Uterus (tissue), 4 donors: ENCODE data around the gene ADM2. TPM values are rescaled to one million over a fixed set of nuclear protein-coding genes. Genes with fewer than 3 reads are reported as not detected.

Experiments
- DNase-seq, 2 donors: peaks; one replicate each; pipeline ENCODE4 v3.0.0-alpha.2; 2019 to 2020
- H3K27ac ChIP-seq, 2 donors: fragments of 200-600 bp; sonication (generic); 1 replicate in 1 of 2; 2 replicates in 1 of 2; pipeline ENCODE4 v1.5.1; 2016 to 2018
- H3K27me3 ChIP-seq, 2 donors: fragments of 200-600 bp; sonication (generic); one replicate each; pipeline ENCODE4 v1.5.1; 2018 to 2019; ENCODE audit warnings: control low read depth in 1 of 2
- H3K36me3 ChIP-seq, 2 donors: fragments of 200-600 bp; sonication (generic); one replicate each; pipeline ENCODE4 v1.5.1; 2019; ENCODE audit warnings: control low read depth in 1 of 2
- H3K4me1 ChIP-seq, 2 donors: fragments of 200-600 bp; sonication (generic); one replicate each; pipeline ENCODE4 v1.5.1; 2018 to 2019; ENCODE audit warnings: control low read depth in 1 of 2
- H3K4me3 ChIP-seq, 2 donors: fragments of 200-600 bp; sonication (generic); 1 replicate in 1 of 2; 2 replicates in 1 of 2; pipeline ENCODE4 v1.5.1; 2018 to 2019; ENCODE audit warnings: mild to moderate bottlenecking in 1 of 2
- H3K9me3 ChIP-seq, 2 donors: fragments of 200-600 bp; sonication (generic); one replicate each; pipeline ENCODE4 v1.5.1; 2019; ENCODE audit warnings: control low read depth in 1 of 2
- POLR2A ChIP-seq, 2 donors: fragments of 450-650 bp; IDR thresholded peaks; one replicate each; pipeline ENCODE4 v1.6.1; 2016; ENCODE audit warnings: antibody characterized with exemption in 2 of 2, mild to moderate bottlenecking in 1 of 2, moderate library complexity in 1 of 2
- intact Hi-C: fragments of 100-400 bp; cut with DNase I; formaldehyde crosslinking; loops from one replicate; pipeline ENCODE4 v1.15.1; 2023; ENCODE audit warnings: low total_unique reads
- total RNA-seq, 4 donors: library from RNA; depleted of rRNA in 3 of 4; stranded (reverse); fragments of >200 nt in 3 of 4; gene quantifications; one replicate each; pipeline versions ENCODE4 v1.1.0 to v1.2.4, GENCODE V29; 2014 to 2023
- TF ChIP-seq, protein P1 (sequence below), 4 experiments: fragments of 200-600 bp in 2 of 4; fragments of 450-650 bp in 2 of 4; sonication (generic) in 2 of 4; IDR thresholded peaks; one replicate each; pipeline ENCODE4 v1.5.1; 2016 to 2019; ENCODE audit warnings: antibody characterized with exemption in 4 of 4, mild to moderate bottlenecking in 2 of 4, moderate library complexity in 1 of 4
- donor health status: DM: yes; HTN: yes; CAD: no.

Gene ADM2
- total RNA-seq, 4 donors from 2014 or later, result 0.14 to 0.95 TPM; not detected in 2

GRCh38 chr22:50483556-50483955, 2.2 kb downstream of the ADM2 start:
- peaks cover 12 to 18% of the 10 kb centered on the region in 2 donors for H3K27me3 ChIP-seq

DNA sequence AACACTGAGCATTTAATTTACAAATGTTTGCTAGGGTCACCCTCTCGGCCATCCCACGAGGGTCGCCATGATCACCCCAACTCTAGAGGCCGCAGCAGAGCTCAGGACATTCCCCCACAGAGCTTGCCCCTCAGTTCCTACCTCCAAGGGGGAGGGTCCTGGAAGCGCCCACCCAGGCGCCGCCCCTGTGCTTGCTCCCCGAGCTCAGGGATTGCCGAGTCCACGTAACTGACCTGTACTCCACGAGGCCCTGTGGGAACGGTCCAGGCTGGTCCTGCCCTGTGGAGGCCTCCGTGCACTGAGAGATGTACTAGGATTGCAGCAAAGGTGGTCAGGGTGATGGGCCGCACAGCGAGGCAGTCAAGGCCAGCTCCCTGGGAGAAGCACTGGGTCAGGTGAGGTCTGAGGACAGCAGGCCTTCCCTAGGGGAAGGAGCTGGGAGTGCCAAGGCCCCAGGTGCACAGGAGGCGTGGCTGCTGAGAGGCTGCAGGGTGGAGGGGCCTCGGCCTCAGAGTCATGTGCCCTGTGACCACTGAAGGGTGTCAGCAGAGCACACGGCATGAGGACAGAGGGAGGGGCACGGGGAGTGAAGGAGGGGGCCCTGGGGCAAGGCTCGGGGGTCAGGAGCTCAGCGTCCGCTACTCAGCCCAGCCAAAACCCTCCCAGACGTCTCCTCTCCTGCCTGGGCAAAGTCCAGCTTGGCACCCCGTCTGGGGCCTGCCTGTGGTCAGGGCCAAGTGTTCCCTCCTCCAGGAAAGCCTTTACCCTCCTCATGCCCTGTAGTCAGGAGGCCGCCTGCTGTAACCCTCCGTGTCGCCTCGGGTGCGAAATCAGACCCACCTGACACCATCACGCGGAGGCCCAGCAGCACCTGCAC, 2.9 kb downstream of the ADM2 start:
- H3K9me3 ChIP-seq, result no peaks in the 10 kb centered on the region
- TF ChIP-seq, protein P1, sequence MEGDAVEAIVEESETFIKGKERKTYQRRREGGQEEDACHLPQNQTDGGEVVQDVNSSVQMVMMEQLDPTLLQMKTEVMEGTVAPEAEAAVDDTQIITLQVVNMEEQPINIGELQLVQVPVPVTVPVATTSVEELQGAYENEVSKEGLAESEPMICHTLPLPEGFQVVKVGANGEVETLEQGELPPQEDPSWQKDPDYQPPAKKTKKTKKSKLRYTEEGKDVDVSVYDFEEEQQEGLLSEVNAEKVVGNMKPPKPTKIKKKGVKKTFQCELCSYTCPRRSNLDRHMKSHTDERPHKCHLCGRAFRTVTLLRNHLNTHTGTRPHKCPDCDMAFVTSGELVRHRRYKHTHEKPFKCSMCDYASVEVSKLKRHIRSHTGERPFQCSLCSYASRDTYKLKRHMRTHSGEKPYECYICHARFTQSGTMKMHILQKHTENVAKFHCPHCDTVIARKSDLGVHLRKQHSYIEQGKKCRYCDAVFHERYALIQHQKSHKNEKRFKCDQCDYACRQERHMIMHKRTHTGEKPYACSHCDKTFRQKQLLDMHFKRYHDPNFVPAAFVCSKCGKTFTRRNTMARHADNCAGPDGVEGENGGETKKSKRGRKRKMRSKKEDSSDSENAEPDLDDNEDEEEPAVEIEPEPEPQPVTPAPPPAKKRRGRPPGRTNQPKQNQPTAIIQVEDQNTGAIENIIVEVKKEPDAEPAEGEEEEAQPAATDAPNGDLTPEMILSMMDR (IDR thresholded peaks at IDR 0.05), result no peak
- TF ChIP-seq POLR2A (IDR thresholded peaks at IDR 0.05), result no peak

More at GRCh38 chr22:50483556-50483955, 2.2 kb downstream of the ADM2 start:
- DNase-seq, result no peak
- TF ChIP-seq, protein P1 (IDR thresholded peaks at IDR 0.05), result no peak
- TF ChIP-seq POLR2A (IDR thresholded peaks at IDR 0.05), result no peak
- intact Hi-C loops, result no loop called here
- Histone ChIP-seq H3K36me3 (no peaks in the 10 kb centered on the region), H3K4me1 (no peaks in the 10 kb centered on the region), H3K27ac (no peak overlapping the region), H3K9me3 (no peaks in the 10 kb centered on the region), H3K4me3 (no peak overlapping the region)

DNA sequence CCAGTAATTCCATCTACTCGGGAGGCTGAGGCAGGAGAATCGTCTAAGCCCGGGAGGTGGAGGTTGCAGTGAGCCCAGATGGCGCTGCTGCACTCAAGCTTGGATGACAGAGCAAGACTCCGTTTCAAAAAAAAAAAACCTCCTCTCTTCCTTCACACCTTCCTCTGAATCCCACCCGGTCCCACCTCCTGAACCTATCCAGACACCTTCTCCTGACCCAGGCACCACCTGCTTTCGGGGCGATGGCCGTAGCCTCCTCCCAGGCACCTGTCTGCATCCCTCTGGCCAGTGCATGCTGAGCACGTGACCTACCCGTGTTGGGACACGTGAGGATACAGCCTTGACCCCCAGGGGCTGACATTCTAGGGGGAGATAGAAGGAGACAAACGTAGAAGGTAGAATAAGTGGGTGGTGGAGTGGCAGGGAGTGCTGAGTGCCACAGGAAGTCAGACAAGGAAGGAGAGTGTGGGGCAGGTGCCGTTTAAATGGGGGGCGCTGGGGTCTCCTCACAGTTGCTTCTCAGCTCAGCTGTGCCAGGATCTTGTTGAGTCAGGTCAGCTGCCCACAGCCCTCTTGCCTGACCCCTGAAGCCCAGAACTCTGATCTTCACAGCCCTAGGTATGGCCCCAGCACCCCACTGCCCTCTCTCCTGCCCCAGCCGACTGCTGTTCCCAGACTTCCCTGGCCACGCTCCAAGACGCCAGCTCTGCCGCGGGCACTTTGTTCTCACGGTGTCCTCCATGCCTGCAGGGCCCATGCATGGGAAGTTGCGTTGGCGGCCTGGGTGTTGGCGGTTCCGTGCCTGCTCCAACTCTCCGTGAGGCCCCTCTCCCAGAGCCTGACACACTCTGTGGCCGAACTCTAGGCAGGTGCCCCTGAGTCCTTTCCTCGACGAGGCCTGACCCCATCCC, 4.1 kb downstream of the ADM2 start:
- H3K36me3 ChIP-seq, result no peaks in the 10 kb centered on the region
- intact Hi-C loops, result no loop called here
- no peak overlapping the region for H3K4me3 ChIP-seq
- DNase-seq, result no peak
- no peak overlapping the region for H3K27ac ChIP-seq
- TF ChIP-seq, protein P1 (IDR thresholded peaks at IDR 0.05), result no peak
- TF ChIP-seq POLR2A (IDR thresholded peaks at IDR 0.05), result no peak
- no peaks in the 10 kb centered on the region for H3K4me1 ChIP-seq
- H3K9me3 ChIP-seq, result no peaks in the 10 kb centered on the region
- H3K27me3 ChIP-seq, result peaks cover 12 to 18% of the 10 kb centered on the region in 2 donors

More for the DNA sequence above, 2.9 kb downstream of the ADM2 start:
- H3K4me3 ChIP-seq, result no peak overlapping the region
- H3K27me3 ChIP-seq, result peaks cover 12 to 18% of the 10 kb centered on the region in 2 donors
- no peak overlapping the region for H3K27ac ChIP-seq
- intact Hi-C loops, result no loop called here
- H3K4me1 ChIP-seq, result no peaks in the 10 kb centered on the region
- no peaks in the 10 kb centered on the region for H3K36me3 ChIP-seq
- DNase-seq, result no peak

DNA sequence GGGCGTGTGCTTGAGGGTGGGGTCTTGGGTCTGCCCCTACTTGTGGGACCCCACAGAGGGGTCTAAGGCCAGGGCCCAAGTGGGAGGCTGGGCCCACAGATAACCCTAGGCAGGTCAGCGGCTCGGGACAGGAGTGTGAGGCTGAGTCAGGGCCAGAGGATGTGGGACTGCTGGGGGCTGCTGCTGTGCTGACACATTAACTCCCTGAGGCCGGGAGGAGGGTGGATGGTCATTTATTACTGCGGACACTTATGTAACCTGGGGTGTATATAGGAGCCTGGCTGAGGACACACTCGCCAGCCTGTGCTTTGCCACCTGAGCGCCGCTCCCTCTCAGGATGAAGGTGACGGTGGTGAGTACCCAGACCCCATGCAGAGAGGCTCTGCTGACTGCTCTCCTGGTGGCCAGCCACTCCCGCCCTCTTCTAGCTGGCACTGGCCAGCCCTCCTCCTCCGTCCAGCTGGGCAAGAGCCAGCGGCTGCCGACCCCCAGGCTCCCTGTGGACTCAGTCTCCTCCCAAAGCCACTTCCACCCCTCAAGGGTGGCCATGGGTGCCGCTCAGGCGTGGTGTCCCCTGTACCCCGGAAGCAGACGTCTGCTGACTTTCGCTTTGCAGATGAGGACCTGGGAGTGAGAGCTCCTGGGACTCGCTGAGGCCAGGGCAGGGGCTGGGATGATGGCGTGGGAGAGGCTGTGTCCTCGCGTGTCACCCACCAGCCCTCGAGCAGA, 5.4 kb downstream of the ADM2 start, which contains the start of gene MIOX:
Gene MIOX, plus strand, starts transcription at position 299 of the 729 bp plus-strand sequence. Its CDS starts 39 bp downstream, at position 338.
- intact Hi-C loops, result no loop called here
- no peak for DNase-seq
- Histone ChIP-seq H3K27me3 (peaks cover 11 to 12% of the 10 kb centered on the region in 2 donors), H3K27ac (no peak within 1 kb of the TSS), H3K36me3 (no peaks in the 10 kb centered on the region), H3K4me1 (no peaks in the 10 kb centered on the region), H3K9me3 (no peaks in the 10 kb centered on the region), H3K4me3 (no peak within 1 kb of the TSS)
- TF ChIP-seq, protein P1 (IDR thresholded peaks at IDR 0.05), result no peak
- TF ChIP-seq POLR2A (IDR thresholded peaks at IDR 0.05), result no peak
